K562 (cell line): ENCODE results near the gene EGR1. TPM values are rescaled to one million over a fixed set of nuclear protein-coding genes. Genes with fewer than 3 reads are reported as not detected.

ENCODE experiments used
- ATAC-seq: fragments of 200-7000 bp; cut with Tn5 transposase; 3 replicates; pipeline ENCODE4 v1.9.1; 2020; ENCODE audit warnings: moderate library complexity
- BruUV-seq: library from RNA; stranded (reverse); fragments of 400-500 nt; replicated peaks from 2 replicates; lab custom pipeline; 2021; lab: Mats Ljungman, UMichigan
- CTCF ChIA-PET: fragments of 300-600 bp; formaldehyde crosslinking; extraction: SDS; loops from one replicate; lab custom pipeline; 2021; ENCODE audit warnings: low intra/inter-chr PET ratio; lab: Yijun Ruan, JAX
- POLR2A ChIA-PET: fragments of 300-600, 350-650 bp; sonication (Branson Sonifier 250); formaldehyde crosslinking; extraction: SDS; loops from one replicate; lab custom pipeline; 2021; ENCODE audit warnings: antibody characterized with exemption, inconsistent platforms; lab: Yijun Ruan, JAX
- DNase-seq, 4 experiments: peaks; one replicate each; pipeline versions ENCODE4 v3.0.0 to v3.0.0-alpha.2; 2011 to 2018; ENCODE audit warnings: low spot score in 3 of 4, mixed read lengths in 3 of 4; ENCODE audit errors: extremely low read depth in 1 of 4
- FAIRE-seq: peaks from 2 replicates; lab custom pipeline; 2011; peaks lifted over from hg19 to GRCh38; lab: Jason Lieb, UNC
- H2AFZ ChIP-seq: 2 replicates; pipeline ENCODE4 v1.6.0; 2011; ENCODE audit warnings: low read depth, low read length, control low read depth, inconsistent platforms
- H3K27ac ChIP-seq: fragments of 200-600 bp; 3 replicates; pipeline ENCODE4 v1.8.0; 2011; ENCODE audit warnings: low read depth, mild to moderate bottlenecking, control low read depth, inconsistent platforms, low read length, moderate library complexity, mixed read lengths; ENCODE audit errors: extremely low read depth
- H3K27me3 ChIP-seq, 2 experiments: fragments of 300-600 bp in 1 of 2; 2 replicates in 1 of 2; 3 replicates in 1 of 2; pipeline versions ENCODE4 v1.6.0 to v1.8.0; 2011; ENCODE audit warnings: inconsistent platforms in 2 of 2, low read length in 2 of 2, mild to moderate bottlenecking in 1 of 2, mixed read lengths in 1 of 2, moderate library complexity in 1 of 2; ENCODE audit not compliant: control insufficient read depth in 2 of 2, insufficient read depth in 2 of 2
- H3K36me3 ChIP-seq: fragments of 300-600 bp; 3 replicates; pipeline ENCODE4 v1.8.0; 2011; ENCODE audit warnings: mild to moderate bottlenecking, low read length, inconsistent platforms; ENCODE audit not compliant: control insufficient read depth, insufficient read depth
- H3K4me1 ChIP-seq, 2 experiments: fragments of 200-600 bp in 1 of 2; replicated peaks in 1 of 2; 2 replicates in 1 of 2; 3 replicates in 1 of 2; pipeline versions ENCODE4 v1.5.1 to v1.8.0; 2011; ENCODE audit warnings: inconsistent platforms in 2 of 2, low read length in 2 of 2, mild to moderate bottlenecking in 1 of 2, mixed read lengths in 1 of 2, moderate library complexity in 1 of 2; ENCODE audit not compliant: control insufficient read depth in 2 of 2, insufficient read depth in 2 of 2
- H3K4me2 ChIP-seq: 2 replicates; pipeline ENCODE4 v1.6.1; 2011; ENCODE audit warnings: low read length, control low read depth, inconsistent platforms, mixed read lengths; ENCODE audit not compliant: insufficient read depth
- H3K4me3 ChIP-seq: fragments of 200-600 bp; sonication (generic), shearing (Covaris generic); 2 replicates; pipeline ENCODE4 v1.5.1; 2016; ENCODE audit warnings: control low read depth, inconsistent platforms
- H3K79me2 ChIP-seq: fragments of 200-600 bp; 3 replicates; pipeline ENCODE4 v1.8.0; 2011; ENCODE audit warnings: low read length, inconsistent platforms; ENCODE audit not compliant: control insufficient read depth, insufficient read depth
- H3K9ac ChIP-seq, 2 experiments: 2 replicates each; pipeline versions ENCODE4 v1.6.0 to v1.6.1; 2011; ENCODE audit warnings: low read depth in 2 of 2, low read length in 2 of 2, control low read depth in 1 of 2, inconsistent platforms in 1 of 2, mild to moderate bottlenecking in 1 of 2, mixed read lengths in 1 of 2; ENCODE audit not compliant: insufficient read depth in 1 of 2
- H3K9me1 ChIP-seq: one replicate; pipeline ENCODE4 v1.6.0; 2011; ENCODE audit warnings: inconsistent platforms, mild to moderate bottlenecking, low read length, moderate library complexity; ENCODE audit not compliant: control insufficient read depth, insufficient read depth
- H3K9me3 ChIP-seq: replicated peaks from 2 replicates; pipeline ENCODE4 v1.5.1; 2011; ENCODE audit warnings: low read depth, low read length, inconsistent platforms; ENCODE audit not compliant: control insufficient read depth, insufficient read depth
- H4K20me1 ChIP-seq: replicated peaks from 2 replicates; pipeline ENCODE4 v1.6.1; 2011; ENCODE audit warnings: low read length, inconsistent platforms, mixed read lengths; ENCODE audit not compliant: control insufficient read depth, insufficient read depth
- CBX1 ChIP-seq: sonication (generic); IDR thresholded peaks from 2 replicates; pipeline ENCODE4 v1.6.1; 2016; ENCODE audit warnings: antibody characterized with exemption, low read depth, mild to moderate bottlenecking
- CTBP1 ChIP-seq: fragments of 450-650 bp; IDR thresholded peaks from 2 replicates; pipeline ENCODE4 v1.6.1; 2016; ENCODE audit warnings: borderline replicate concordance
- CXXC5 ChIP-seq: fragments of 250-450 bp; sonication (Bioruptor Pico); IDR thresholded peaks from 2 replicates; pipeline ENCODE4 v1.8.0; 2022; ENCODE audit warnings: inconsistent platforms, mild to moderate bottlenecking, moderate library complexity
- ERF ChIP-seq: fragments of 450-650 bp; formaldehyde crosslinking; IDR thresholded peaks from 2 replicates; pipeline ENCODE4 v1.4.0; 2020; ENCODE audit warnings: mild to moderate bottlenecking, mixed read lengths
- EWSR1 ChIP-seq: fragments of 450-650 bp; IDR thresholded peaks from 2 replicates; pipeline ENCODE4 v1.6.1; 2018; ENCODE audit warnings: borderline replicate concordance, mild to moderate bottlenecking, low read depth, moderate library complexity; ENCODE audit not compliant: partially characterized antibody
- HMGN3 ChIP-seq: IDR thresholded peaks from 2 replicates; pipeline ENCODE4 v1.6.1; 2011; ENCODE audit warnings: borderline replicate concordance, low read depth, mild to moderate bottlenecking, mixed read lengths, low read length; ENCODE audit not compliant: insufficient read length; ENCODE audit errors: extremely low read depth
- KDM5B ChIP-seq: fragments of 200-600 bp; sonication (generic); IDR thresholded peaks from 2 replicates; pipeline ENCODE4 v1.6.1; 2012; ENCODE audit warnings: low read depth, mild to moderate bottlenecking, moderate library complexity, low read length, control low read depth, inconsistent platforms; ENCODE audit not compliant: insufficient replicate concordance
- MTA3 ChIP-seq: fragments of 450-650 bp; formaldehyde crosslinking; IDR thresholded peaks from 2 replicates; pipeline ENCODE4 v1.6.1; 2017; ENCODE audit warnings: mild to moderate bottlenecking, borderline replicate concordance
- NBN ChIP-seq: fragments of 450-650 bp; IDR thresholded peaks from 2 replicates; pipeline ENCODE4 v1.6.1; 2016; ENCODE audit warnings: low read depth, mild to moderate bottlenecking
- POLR2AphosphoS5 ChIP-seq: IDR thresholded peaks from 2 replicates; pipeline ENCODE4 v1.6.1; 2011; ENCODE audit warnings: mild to moderate bottlenecking, low read depth, low read length, moderate library complexity; ENCODE audit not compliant: control insufficient read depth, insufficient read depth
- RBM25 ChIP-seq: fragments of 200-400 bp; formaldehyde crosslinking; IDR thresholded peaks from 2 replicates; pipeline ENCODE4 v1.6.1; 2018; ENCODE audit warnings: low read length, low read depth, moderate library complexity; ENCODE audit not compliant: severe bottlenecking
- SIN3B ChIP-seq: fragments of 450-650 bp; IDR thresholded peaks from 2 replicates; pipeline ENCODE4 v1.6.1; 2017; ENCODE audit warnings: low read depth, mild to moderate bottlenecking, moderate library complexity
- SRSF9 ChIP-seq: fragments of 200-400 bp; formaldehyde crosslinking; IDR thresholded peaks from 2 replicates; pipeline ENCODE4 v1.6.1; 2017; ENCODE audit warnings: low read depth, low read length, borderline replicate concordance
- TARDBP ChIP-seq: fragments of 450-650 bp; IDR thresholded peaks from 2 replicates; pipeline ENCODE4 v1.6.1; 2016
- TRIM24 ChIP-seq, 2 experiments: fragments of 450-650 bp; IDR thresholded peaks; 2 replicates each; pipeline ENCODE4 v1.6.1; 2016
- ZBTB7A ChIP-seq: IDR thresholded peaks from 2 replicates; pipeline ENCODE4 v1.6.1; 2011; ENCODE audit warnings: low read depth, mild to moderate bottlenecking, low read length, moderate library complexity, borderline replicate concordance; ENCODE audit not compliant: control insufficient read depth
- ZKSCAN8 ChIP-seq: fragments of 200-800 bp; sonication (Bioruptor generic); IDR thresholded peaks from 2 replicates; pipeline ENCODE4 v1.6.1; 2016; ENCODE audit warnings: missing genetic modification characterization, missing compliant biosample characterization
- ZNF41 ChIP-seq: fragments of 250-450 bp; sonication (Bioruptor Pico); conservative IDR thresholded peaks from 2 replicates; pipeline ENCODE4 v1.4.0; 2020; ENCODE audit warnings: mild to moderate bottlenecking
- ZNF584 ChIP-seq: fragments of 200-800 bp; sonication (Bioruptor generic); IDR thresholded peaks from 2 replicates; pipeline ENCODE4 v1.6.1; 2016; ENCODE audit warnings: low read depth, mild to moderate bottlenecking, missing genetic modification characterization, missing compliant biosample characterization
- ZNF79 ChIP-seq: fragments of 250-450 bp; sonication (Bioruptor Pico); IDR thresholded peaks from 2 replicates; pipeline ENCODE4 v1.4.0; 2020; ENCODE audit warnings: low read depth, mild to moderate bottlenecking, moderate library complexity
- WGBS: fragments of 100-300 bp; shearing (Covaris generic); methylation state at CpG from one replicate; pipeline ENCODE4 v1.1.6; 2016; ENCODE audit warnings: low coverage, mixed read lengths; ENCODE audit not compliant: insufficient coverage; ENCODE audit errors: missing lambda C conversion rate; 5-methylcytosine and 5-hydroxymethylcytosine counted together
- in situ Hi-C: fragments of 300-500 bp; cut with MboI; formaldehyde crosslinking; loops from 4 replicates; pipeline ENCODE4 v1.15.0; 2018; ENCODE audit warnings: inconsistent platforms, mixed read lengths
- intact Hi-C: fragments of 100-400 bp; cut with micrococcal nuclease; formaldehyde crosslinking; loops from 2 replicates; pipeline ENCODE4 v1.14.2; 2022
- polyA plus RNA-seq, 8 experiments: library from polyadenylated mRNA; depleted of rRNA in 4 of 8; stranded (reverse) in 5 of 8; unstranded in 3 of 8; fragments of >200 nt; fragmentation: Nextera tagmentation in 2 of 8; fragmentation: Illumina TruSeq in 1 of 8; extraction: Ambion mirVana in 2 of 8; extraction: Trizol in 1 of 8; gene quantifications; 2 replicates each; pipeline versions ENCODE4 v1.2.1 to v1.2.3, GENCODE V29; 2011 to 2014; ENCODE audit warnings: inconsistent platforms in 1 of 8, missing spikeins in 1 of 8
- total RNA-seq, 7 experiments: library from RNA; depleted of rRNA in 6 of 7; stranded (reverse); fragments of >200 nt in 6 of 7; fragmentation: Illumina TruSeq in 2 of 7; extraction: Trizol in 2 of 7; gene quantifications; 2 replicates each; pipeline versions ENCODE4 v1.2.1 to v1.2.3, GENCODE V29; 2011 to 2021; ENCODE audit warnings: low replicate concordance in 1 of 7
- TF ChIP-seq, protein P1 (sequence below): fragments of 200-800 bp; sonication (Bioruptor generic); IDR thresholded peaks from 2 replicates; pipeline ENCODE4 v1.6.1; 2017; ENCODE audit warnings: missing genetic modification characterization, missing compliant biosample characterization

Gene EGR1
- total and polyA plus RNA-seq, 9 of the 15 experiments (the other 6 are each of a cell fraction or from before 2014, with no cell fraction given): 1.3 to 132 (median 21.5) TPM

GRCh38 chr5:138438724-138439476 is 26.4 kb upstream of the EGR1 start, which contains the start of gene REEP2:
Gene REEP2, plus strand, starts transcription at chr5:138439057. Its CDS starts 152 bp downstream, at chr5:138439209.
- no peak for FAIRE-seq
- Histone ChIP-seq H3K36me3 (peaks cover 26% of the 10 kb centered on the region), H4K20me1 (peaks cover 4% of the 10 kb centered on the region; the same call in 1 of the 2 replicates), H3K4me2 (peak within 1 kb of the TSS; percentile 71), H3K79me2 (no peaks in the 10 kb centered on the region), H3K27ac (no peak within 1 kb of the TSS), H3K9me1 (no peaks in the 10 kb centered on the region), H3K4me1 (peaks cover 7 to 20% of the 10 kb centered on the region in 2 experiments; a peak in 4 of 5 replicates), H3K9ac (peak within 1 kb of the TSS in 1 of 2 experiments; percentile 59; a peak in 2 of 4 replicates), H3K9me3 (no peaks in the 10 kb centered on the region), H3K27me3 (no peaks in the 10 kb centered on the region), H2AFZ (peak within 1 kb of the TSS; percentile 30), H3K4me3 (peak within 1 kb of the TSS; percentile 48)
- intact Hi-C loops (no loop called here), in situ Hi-C loops (no loop called here)
- ChIA-PET CTCF (interaction anchor here (0.7 kb wide), 2 partner anchors 109 to 938 kb away, joined by 3 to 4 read pairs; no protein-coding TSS in a partner anchor), POLR2A (interaction anchor here (0.6 to 1.7 kb wide), 8 partner anchors 9 to 445 kb away, joined by 3 to 5 read pairs (median 4); partner anchors contain the start of gene EGR1)
- ATAC-seq: peak; percentile 89
- DNase-seq: peak; percentile 65 to 92 (median 84)
- whole genome bisulfite sequencing: 4% methylated on average over 43 of the region's 65 CpGs
- BruUV-seq: no TSS peak
- TF ChIP-seq ZNF41 (CRISPR knock-in tag) (no peak), MTA3 (0 out of 2 replicates have a peak, but pooled peaks have one; percentile 11), TRIM24 (IDR thresholded peaks at IDR 0.05) (no peak), ZKSCAN8 (CRISPR knock-in tag) (no peak), ERF (no peak), HMGN3 (peak; percentile 52), CTBP1 (peak; percentile 69; the same call in 1 of the 2 replicates), ZBTB7A (peak; percentile 51; the same call in 1 of the 2 replicates), TARDBP (no peak), CBX1 (0 out of 2 replicates have a peak, but pooled peaks have one; percentile 33), SRSF9 (no peak), POLR2AphosphoS5 (no peak), KDM5B (no peak), RBM25 (no peak), EWSR1 (no peak), NBN (no peak), ZNF584 (CRISPR knock-in tag) (no peak), ZNF79 (no peak), SIN3B (0 out of 2 replicates have a peak, but pooled peaks have one; percentile 21), CXXC5 (CRISPR knock-in tag) (peak; percentile 69)
- TF ChIP-seq, protein P1, sequence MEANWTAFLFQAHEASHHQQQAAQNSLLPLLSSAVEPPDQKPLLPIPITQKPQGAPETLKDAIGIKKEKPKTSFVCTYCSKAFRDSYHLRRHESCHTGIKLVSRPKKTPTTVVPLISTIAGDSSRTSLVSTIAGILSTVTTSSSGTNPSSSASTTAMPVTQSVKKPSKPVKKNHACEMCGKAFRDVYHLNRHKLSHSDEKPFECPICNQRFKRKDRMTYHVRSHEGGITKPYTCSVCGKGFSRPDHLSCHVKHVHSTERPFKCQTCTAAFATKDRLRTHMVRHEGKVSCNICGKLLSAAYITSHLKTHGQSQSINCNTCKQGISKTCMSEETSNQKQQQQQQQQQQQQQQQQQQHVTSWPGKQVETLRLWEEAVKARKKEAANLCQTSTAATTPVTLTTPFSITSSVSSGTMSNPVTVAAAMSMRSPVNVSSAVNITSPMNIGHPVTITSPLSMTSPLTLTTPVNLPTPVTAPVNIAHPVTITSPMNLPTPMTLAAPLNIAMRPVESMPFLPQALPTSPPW (CRISPR knock-in tag): peak; percentile 75
